ENCODE results near the gene IQGAP2.

The IQGAP2 gene

DNA sequence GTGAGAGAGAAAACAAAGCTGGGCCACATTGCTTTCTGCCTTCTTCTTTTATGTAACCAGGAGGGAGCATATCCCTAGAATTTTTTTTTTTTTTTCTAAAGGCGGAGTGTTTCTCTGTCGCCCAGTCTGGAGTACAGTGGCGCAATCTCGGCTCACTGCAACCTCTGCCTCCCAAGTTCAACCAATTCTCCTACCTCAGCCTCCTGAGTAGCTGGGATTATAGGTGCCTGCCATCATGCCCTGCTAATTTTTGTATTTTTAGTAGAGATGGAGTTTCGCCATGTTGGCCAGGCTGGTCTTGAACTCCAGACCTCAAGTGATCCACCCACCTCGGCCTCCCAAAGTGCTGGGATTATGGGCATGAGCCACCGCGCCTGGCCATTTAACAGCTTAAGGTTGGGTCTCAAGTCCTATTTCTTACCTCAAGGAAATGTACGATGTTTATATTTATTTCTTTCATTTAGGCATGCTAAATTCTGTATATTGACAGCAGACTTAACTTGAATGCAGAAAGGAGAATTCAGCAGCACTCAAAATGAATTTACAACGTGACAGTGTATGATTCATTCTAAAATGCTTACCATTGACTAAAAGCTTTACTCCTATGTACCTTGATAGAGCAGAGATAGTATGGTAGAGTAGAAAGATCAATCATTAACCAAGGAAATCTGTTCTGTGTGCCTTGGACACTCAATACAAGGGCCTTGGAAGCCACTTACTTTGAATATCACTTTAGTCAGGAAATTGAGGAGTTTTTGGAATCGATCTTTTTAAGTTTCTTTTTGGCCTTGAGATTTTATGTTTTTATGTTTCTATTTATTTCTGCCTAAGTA lies 119.2 kb downstream of the IQGAP2 start:
- intact Hi-C loops (cut with DNase I): no loop called here
- no peak for DNase-seq

DNA sequence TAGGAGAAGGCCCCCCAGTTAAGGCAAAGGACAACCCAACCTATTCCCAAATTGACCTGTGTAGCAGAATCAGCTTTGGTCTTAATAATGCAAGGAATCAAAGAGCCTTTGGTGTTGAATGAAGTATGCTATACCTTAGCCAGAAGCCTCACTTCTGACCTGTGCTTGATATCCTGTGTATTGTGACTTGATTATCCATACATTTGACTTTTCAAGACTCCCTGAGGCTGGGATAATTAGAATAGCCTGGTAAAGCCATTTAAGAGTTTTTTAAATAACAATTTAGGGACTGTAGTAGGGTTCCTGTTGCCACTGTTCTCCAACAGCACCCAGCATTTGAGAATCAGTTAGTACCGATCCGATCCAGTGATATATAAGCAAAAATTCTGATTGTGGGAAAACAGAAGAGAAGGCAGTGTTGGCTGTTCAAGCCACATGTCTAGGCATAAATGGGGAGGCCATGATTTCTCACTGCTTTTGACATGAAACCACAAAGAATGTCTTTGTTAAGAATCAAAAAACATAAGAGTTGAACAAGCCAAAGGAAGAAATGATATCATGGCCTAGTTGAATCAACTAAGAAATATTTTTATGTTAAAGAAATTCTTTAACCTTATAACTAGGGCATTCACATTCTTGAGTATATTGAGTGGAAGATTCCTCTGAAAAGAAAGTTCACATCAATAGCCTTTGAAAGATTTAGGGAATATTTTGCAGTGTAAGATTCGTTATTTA lies 121.2 kb downstream of the IQGAP2 start:
- intact Hi-C loops (cut with DNase I): no loop called here
- DNase-seq: no peak

DNA sequence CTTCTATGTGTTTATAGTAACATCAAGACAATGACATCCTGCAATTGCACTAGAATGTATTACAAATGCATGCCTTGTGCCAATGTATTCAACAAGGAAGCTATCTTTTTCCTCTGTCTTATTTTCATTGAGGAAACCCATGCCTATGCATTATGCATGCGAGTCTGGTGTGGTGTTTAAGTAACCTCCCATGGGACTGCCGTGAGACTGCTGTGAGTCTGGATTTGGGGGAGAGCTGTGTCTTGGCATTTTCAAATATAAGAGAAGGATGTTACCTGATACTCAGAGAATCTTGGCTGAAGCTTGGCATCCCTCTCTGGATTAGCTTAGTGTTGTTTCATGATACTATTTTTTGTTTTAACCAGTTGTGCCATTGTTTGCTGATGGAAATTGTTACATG lies 121.8 kb downstream of the IQGAP2 start:
- intact Hi-C loops (cut with DNase I): no loop called here
- DNase-seq: no peak

DNA sequence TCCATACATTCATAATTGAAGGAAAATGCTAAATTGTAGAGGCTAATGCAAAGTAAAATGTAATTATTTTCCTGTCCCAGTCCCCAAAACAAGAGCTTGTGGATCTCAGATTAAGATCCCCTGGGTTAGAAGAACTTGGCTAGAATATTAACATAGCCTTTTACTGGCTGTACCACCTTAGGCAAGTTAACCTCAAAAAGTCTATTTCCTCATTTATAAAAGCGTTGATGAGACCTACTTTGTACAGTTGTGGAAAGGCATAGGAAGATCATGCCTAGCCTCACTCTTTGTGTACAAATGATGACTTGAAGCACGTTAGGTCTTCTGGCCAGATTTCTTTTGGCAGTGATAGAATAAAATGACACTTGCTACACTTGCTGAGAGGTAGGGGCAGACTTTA lies 122.9 kb downstream of the IQGAP2 start:
- intact Hi-C loops (cut with DNase I): no loop called here
- DNase-seq: no peak

DNA sequence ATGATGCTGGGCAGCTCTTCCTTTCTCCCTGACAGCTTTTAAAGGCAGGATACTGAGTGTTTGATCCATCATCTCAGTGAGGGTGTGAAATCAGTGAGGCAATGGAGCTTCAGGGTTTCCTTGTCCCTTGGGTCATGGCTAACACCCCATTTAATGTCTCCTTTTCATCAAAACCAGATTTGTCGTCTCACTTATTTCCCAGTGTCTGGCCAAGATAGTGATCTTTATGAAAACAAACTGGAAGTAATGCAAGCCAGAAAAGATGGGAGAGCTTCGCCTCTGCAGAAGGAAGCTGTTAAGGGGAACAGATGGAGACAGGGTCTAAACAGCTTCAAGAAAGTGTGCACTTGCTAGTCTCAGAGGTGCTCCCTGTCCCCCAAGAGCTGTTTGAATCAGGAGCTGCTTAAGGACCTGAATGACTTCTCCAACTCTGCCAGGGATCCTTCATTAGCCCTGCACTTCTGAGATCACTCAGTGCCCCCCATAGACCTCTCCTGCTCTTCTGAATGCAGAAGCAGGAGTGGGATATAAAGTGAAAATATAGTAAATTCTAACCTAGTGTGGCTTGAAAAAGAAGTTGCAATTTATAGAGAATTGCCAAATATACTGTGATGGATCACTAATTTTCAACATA lies 124.0 kb downstream of the IQGAP2 start:
- intact Hi-C loops (cut with DNase I): no loop called here
- DNase-seq: no peak

DNA sequence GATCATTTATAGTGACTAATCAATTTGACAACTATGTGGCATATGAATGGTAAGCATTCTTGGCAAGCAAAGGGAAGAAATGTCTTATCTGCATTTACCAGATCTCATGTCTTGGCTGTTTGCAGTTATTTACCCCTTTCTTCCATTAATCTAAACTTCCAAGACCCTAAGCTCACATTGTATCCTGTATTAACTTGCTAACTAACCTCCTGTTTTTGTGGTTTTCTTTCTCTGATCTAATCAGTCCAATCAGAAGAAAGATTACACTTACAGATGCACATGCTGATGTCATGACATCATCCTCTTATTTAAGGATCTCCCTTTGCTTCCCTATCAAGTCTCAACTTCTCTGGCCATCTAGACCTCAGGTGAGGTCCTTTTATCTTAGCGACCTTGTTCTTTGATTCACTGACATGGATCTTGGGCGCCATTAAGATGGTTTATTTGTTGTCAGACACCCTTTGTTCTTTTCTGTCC lies 124.6 kb downstream of the IQGAP2 start:
- no peak for DNase-seq
- intact Hi-C loops (cut with DNase I): no loop called here

DNA sequence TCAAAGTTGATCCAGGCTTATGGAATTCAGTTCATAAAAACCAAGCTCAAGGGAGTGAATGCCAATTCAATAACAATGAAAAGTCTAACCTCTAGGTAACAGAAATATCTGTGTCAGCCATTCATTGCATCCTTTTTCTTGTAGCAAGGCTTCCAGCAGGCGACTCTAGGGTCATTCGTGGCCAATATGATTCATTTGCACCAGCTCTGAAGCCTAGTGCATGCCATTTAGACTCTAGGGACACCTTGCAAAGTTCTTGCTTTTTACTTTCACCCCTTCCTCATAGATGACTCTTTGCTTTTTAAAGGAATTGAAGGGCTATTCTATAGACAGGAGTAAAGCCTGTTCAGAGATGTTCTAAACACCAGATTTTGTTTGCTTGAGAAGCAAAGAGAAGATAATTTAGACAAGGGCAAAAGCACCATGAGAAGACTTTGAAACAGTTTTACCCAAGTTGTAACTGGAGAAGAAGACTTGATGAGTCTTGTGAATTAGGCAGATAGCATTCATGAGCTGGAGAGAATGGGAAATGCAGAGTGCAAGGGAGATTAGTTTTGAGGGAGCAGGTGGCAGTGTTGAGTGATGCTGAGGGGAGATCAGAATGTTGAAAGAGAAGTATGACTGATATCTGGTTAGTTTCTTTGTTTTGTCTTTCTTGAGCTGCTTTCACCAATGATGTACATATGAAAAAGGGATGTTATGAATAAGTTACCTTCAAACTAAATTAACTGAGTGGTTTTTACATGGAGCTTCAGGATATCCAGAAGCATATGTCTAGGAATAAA lies 125.7 kb downstream of the IQGAP2 start:
- no peak for DNase-seq
- intact Hi-C loops (cut with DNase I): no loop called here

DNA sequence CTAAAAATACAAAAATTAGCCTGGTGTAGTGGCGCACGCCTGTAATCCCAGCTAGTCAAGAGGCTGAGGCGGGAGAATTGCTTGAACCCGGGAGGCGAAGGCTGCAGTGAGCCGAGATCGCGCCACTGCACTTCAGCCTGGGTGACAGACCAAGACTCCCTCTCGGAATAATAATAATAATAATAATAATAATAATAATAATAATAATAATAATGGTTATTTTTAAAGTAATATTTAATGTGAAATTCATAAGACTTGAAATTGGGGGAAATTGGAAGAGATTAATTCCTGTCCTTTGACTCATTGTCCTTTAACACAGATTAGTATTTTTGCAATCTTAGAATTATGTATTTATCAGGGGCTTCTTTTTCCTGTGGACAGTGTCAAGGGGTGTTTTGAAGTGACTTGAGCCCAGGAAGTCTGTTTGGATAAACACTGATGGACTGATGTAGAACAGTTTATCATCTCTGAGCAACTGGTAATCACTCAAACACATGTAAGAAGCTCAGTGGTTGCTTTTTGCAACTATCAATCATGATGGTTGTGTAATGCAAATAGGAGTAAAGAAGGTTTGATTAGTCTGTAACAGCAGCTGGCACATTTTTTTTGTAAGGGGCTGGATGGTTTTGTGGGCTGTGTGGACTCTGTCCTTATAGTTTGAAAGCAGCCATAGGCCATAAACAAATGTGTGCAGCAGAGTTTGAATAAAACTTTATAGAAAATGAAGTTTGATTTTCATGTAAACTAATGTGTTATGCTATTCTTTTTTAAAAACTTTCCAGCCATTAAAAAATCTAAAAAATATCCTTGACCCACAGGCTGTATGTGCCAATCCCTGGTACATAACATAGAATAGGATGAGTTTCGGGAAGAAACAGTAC lies 126.6 kb downstream of the IQGAP2 start:
- intact Hi-C loops (cut with DNase I): no loop called here

DNA sequence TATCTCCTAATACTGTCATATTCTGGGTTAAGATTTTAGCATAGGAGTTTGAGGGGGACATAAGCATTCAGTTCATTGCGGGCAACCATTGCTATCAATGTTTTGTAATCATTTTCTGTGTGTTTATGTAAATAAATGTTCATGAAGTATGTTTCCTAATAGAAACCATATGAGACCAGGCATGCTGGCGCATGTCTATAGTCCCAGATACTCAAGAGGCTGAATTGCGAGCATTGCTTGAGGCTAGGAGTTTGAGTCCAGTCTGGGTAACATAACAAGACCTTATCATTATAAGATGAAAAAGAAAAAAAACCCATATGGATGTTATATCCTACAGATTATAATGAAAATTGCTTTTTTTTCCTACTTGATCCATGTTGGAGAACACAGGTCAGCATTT lies 129.0 kb downstream of the IQGAP2 start:
- intact Hi-C loops (cut with DNase I): no loop called here
- DNase-seq: no peak

More for the DNA sequence above, 126.6 kb downstream of the IQGAP2 start:
- DNase-seq: no peak

DNA sequence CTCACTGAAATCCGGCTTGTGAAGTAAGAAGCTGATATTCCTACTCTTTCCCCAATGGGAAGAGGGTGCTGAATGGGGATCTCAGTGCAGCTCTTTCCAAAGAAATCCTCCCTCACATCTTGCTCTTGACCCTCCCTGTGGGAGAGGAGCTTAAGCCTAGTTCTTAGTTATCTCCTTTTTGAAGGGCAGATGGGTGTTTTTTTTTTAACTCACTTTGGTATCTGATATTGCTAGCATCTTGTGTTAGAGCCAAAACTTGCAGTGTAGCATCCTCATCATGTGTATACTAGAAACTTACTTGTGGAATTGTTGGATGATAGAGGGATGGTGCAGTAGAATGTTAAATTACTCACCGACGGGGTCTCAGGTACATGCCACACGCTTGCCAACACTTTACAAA lies 129.9 kb downstream of the IQGAP2 start:
- DNase-seq: no peak
- intact Hi-C loops (cut with DNase I): no loop called here

DNA sequence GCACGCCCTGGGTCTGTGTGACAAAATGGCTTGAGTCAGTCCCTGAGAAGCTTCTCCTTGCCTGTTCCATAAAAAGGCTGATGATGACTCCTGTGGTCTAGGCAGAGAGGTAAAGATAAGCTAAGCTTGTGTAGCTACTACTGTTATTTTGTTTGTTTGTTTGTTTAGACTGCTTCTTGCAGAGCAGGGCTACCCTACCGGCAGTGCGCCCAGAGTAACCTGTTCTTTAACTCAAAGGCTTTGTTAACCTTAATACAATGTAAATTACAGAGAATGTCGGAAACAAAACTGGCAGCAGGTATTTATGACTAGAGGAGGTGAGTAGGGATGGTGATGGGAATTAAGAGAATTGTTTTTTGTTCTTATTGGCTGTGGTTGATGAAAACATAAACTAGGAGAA lies 132.5 kb downstream of the IQGAP2 start:
- intact Hi-C loops (cut with DNase I): no loop called here
- no peak for DNase-seq

DNA sequence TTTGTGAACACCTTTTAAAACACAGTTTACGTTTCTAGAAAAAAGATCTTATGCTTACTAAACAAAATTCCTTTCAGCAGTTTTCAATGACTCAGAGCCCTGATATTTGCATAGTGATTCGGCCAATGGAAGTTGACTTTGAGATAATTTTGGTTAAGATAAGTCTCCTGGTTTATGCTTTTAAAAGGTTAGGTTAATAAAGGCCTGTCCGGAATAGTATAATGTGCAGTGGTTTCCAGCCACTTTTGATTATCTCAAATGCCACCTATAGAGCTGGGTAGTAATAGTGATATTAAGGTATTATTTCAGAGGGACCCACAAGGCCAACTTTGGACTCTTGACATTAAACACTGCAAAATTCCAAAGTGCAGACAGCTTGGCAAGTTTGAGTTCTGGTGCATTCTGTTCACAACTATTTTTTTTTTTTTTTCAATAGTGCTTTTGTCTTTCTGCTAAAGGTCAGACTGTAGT lies 134.0 kb downstream of the IQGAP2 start:
- no peak for DNase-seq
- intact Hi-C loops (cut with DNase I): no loop called here

DNA sequence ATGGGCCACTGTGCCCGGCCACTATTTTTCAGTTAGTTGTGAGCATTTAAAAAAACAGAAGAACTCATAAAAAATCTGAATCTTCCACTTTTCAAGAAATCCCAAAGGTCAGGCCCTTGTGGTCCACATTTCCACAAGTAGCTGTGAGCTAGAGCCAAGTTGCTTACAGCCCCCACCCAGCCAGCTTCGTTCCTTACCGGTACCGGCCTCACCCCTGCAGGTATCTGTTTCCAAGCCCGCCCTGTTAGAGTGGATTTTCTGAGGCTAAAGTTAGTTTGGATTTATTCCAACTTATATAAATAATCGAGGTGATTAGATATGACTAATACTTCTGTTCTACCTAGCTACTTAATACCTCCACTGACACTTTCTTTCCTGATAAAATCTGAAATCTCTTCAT lies 139.2 kb downstream of the IQGAP2 start:
- no peak for DNase-seq
- intact Hi-C loops (cut with DNase I): no loop called here

DNA sequence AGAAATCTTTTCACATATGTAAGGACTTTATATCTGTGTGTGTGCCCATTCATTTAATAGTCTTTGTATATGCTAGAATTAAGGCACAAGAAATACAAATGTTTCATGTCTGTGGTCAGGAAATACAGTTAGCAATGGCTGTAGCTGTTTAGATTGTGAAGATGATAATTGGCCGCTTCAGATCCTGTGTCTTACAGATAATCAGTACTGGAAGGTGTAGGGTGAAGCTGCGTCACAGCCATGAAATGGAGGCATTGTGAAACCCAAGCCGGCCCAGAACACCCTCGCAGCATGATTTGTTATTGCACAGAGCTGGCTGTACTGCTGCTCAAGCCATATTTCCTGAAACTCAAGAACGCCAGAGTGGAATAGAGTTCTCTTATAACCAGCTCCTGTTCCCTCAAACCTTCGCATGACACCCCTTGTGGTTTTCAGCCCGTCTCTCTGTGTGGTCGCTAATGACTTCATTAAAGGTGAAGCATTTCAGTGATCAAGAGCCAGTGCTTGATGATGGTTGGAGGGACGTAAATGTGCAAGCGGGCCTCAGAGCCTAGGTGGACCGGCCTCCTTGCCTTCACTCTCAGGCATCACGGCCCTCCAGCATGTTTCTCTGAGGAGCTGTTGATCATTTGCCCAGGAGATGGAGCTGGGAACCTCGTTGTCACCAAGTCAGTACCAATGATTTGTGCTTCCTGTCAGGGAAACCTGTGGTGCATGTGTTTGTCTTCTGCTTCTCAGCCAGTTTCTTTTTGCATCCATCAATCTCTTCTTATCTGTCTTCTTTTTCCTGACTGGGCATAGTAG lies 140.0 kb downstream of the IQGAP2 start:
- intact Hi-C loops (cut with DNase I): no loop called here
- no peak for DNase-seq

DNA sequence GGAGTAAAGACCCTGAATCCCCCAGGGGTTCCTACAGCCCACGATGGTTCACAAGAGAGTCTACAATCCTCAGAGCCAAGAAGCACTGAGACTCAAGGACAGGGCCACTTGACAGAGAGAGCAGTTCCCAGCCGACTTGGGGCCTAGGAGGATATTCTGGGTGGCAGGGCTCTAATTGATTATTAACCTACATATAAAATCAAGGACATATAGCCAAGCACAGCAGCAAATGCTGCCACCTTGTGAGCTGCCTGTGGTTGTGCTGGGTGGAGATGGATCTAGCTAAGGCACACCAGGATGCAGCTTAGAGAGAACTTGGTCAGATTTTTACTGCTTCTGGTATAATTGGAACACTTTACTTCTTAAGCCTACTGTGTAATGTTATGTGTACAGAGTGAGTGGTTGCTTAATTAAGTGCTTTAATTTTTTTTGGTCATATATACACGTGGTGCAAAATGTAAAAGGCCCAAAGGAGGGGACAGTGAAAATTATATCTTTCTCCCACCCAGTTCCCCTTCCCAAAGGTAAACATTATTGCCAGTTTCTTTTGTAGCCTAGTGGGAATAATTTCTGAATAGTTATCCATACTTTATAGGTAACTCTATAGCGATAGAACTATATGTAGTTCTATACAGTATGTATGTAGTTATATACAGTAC lies 141.3 kb downstream of the IQGAP2 start:
- DNase-seq: peak in 23 of 42 donors; percentile 7 to 63 (median 29)
- intact Hi-C loops (cut with DNase I): no loop called here

DNA sequence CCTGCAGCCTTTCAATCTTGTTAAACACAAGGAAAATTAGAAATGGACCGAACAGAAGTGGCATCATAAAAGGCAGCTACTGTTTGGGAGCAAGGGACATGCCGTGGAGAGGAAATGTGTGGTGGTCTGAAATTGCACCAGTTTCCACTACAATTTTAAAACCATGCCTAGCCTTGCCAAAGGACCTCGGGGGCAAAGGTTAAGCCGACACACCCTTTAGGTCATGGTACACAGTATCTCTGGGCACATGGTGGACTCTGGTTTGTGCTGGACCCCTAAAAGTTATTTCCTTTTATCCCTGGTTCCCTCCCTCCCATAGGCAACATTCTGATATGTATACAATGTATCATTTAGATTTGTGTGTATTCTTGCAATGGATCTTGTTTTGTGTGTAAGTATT lies 142.1 kb downstream of the IQGAP2 start:
- intact Hi-C loops (cut with DNase I): no loop called here
- DNase-seq: no peak

Data from head of caudate nucleus (tissue), 42 donors.